CD14-positive monocyte (primary cell): Measurements from ENCODE around the gene MANSC4. TPM values are rescaled to one million over a fixed set of nuclear protein-coding genes. Genes with fewer than 3 reads are reported as not detected.
"Not testable (repeated sequence)": the region's sequence is repeated elsewhere in the genome, so short reads cannot be mapped to it uniquely, and the experiment has no call there.

Experiments
- DNase-seq, 3 donors: peaks; one replicate each; pipeline ENCODE4 v3.0.0-alpha.2; 2011 to 2022
- H2AFZ ChIP-seq: 2 replicates; pipeline ENCODE4 v1.6.0; 2012; ENCODE audit warnings: mild to moderate bottlenecking, low read depth, low read length, inconsistent platforms; ENCODE audit not compliant: insufficient read depth, poor library complexity, severe bottlenecking
- H3K27ac ChIP-seq, 2 donors: 1 replicate in 1 of 2; 2 replicates in 1 of 2; pipeline ENCODE4 v1.5.1; 2012 to 2013; ENCODE audit warnings: low read length in 2 of 2, control low read depth in 1 of 2, inconsistent platforms in 1 of 2, low read depth in 1 of 2, mild to moderate bottlenecking in 1 of 2
- H3K27me3 ChIP-seq, 2 donors: one replicate each; pipeline versions ENCODE4 v1.6.0 to v1.6.1; 2011 to 2013; ENCODE audit warnings: low read length in 2 of 2; ENCODE audit not compliant: control insufficient read depth in 2 of 2, insufficient read depth in 2 of 2
- H3K36me3 ChIP-seq, 2 donors: replicated peaks in 1 of 2; 1 replicate in 1 of 2; 2 replicates in 1 of 2; pipeline versions ENCODE4 v1.5.1 to v1.6.1; 2012 to 2013; ENCODE audit warnings: low read length in 2 of 2, control low read depth in 1 of 2, inconsistent platforms in 1 of 2, mild to moderate bottlenecking in 1 of 2; ENCODE audit not compliant: insufficient read depth in 2 of 2, control insufficient read depth in 1 of 2
- H3K4me1 ChIP-seq, 2 donors: 1 replicate in 1 of 2; 2 replicates in 1 of 2; pipeline versions ENCODE4 v1.5.1 to v1.6.1; 2012 to 2013; ENCODE audit warnings: low read length in 2 of 2, control low read depth in 1 of 2, inconsistent platforms in 1 of 2, mild to moderate bottlenecking in 1 of 2, moderate library complexity in 1 of 2; ENCODE audit not compliant: insufficient read depth in 2 of 2, control insufficient read depth in 1 of 2
- H3K4me2 ChIP-seq: replicated peaks from 2 replicates; pipeline ENCODE3; 2012; ENCODE audit warnings: low read length, moderate library complexity, mild to moderate bottlenecking; ENCODE audit not compliant: poor library complexity, severe bottlenecking; ENCODE audit errors: extremely low read depth
- H3K4me3 ChIP-seq, 3 experiments: fragments of 200-600 bp in 1 of 3; sonication (generic) in 1 of 3; replicated peaks in 1 of 3; 1 replicate in 2 of 3; 2 replicates in 1 of 3; pipeline ENCODE4 v1.5.1; 2011 to 2013; ENCODE audit warnings: low read length in 3 of 3, mild to moderate bottlenecking in 3 of 3, control low read depth in 2 of 3, low read depth in 2 of 3, inconsistent platforms in 1 of 3, moderate library complexity in 1 of 3
- H3K79me2 ChIP-seq: 2 replicates; pipeline ENCODE4 v1.6.0; 2012; ENCODE audit warnings: mild to moderate bottlenecking, control low read depth, inconsistent platforms, low read length, moderate library complexity; ENCODE audit not compliant: insufficient read depth
- H3K9ac ChIP-seq: 2 replicates; pipeline ENCODE4 v1.6.0; 2017; ENCODE audit warnings: low read length, mild to moderate bottlenecking; ENCODE audit not compliant: insufficient read depth, poor library complexity, severe bottlenecking
- H3K9me3 ChIP-seq, 2 donors: replicated peaks in 1 of 2; 1 replicate in 1 of 2; 2 replicates in 1 of 2; pipeline versions ENCODE4 v1.5.1 to v1.6.1; 2012 to 2013; ENCODE audit warnings: low read length in 2 of 2, control low read depth in 1 of 2; ENCODE audit not compliant: control insufficient read depth in 1 of 2, insufficient read depth in 1 of 2
- H4K20me1 ChIP-seq: 2 replicates; pipeline ENCODE4 v1.6.0; 2012; ENCODE audit warnings: mild to moderate bottlenecking, low read length, control low read depth, moderate library complexity; ENCODE audit not compliant: insufficient read depth
- H3K27ac Mint-ChIP-seq, 7 donors: one replicate each; pipeline ENCODE4 v1.8.0; 2020; ENCODE audit warnings: mild to moderate bottlenecking in 7 of 7, mixed read lengths in 7 of 7, moderate library complexity in 6 of 7, inconsistent platforms in 2 of 7
- H3K27me3 Mint-ChIP-seq, 3 donors: one replicate each; pipeline ENCODE4 v1.8.0; 2021 to 2022; ENCODE audit warnings: low read depth in 3 of 3, mild to moderate bottlenecking in 3 of 3, mixed read lengths in 3 of 3, moderate library complexity in 3 of 3, inconsistent platforms in 1 of 3
- H3K36me3 Mint-ChIP-seq, 2 donors: one replicate each; pipeline ENCODE4 v1.8.0; 2020; ENCODE audit warnings: mixed read lengths in 2 of 2, inconsistent platforms in 1 of 2, mild to moderate bottlenecking in 1 of 2
- H3K4me1 Mint-ChIP-seq: one replicate; pipeline ENCODE4 v1.8.0; 2020; ENCODE audit warnings: mild to moderate bottlenecking, mixed read lengths
- H3K4me3 Mint-ChIP-seq, 2 donors: one replicate each; pipeline ENCODE4 v1.8.0; 2020; ENCODE audit warnings: mild to moderate bottlenecking in 2 of 2, mixed read lengths in 2 of 2, moderate library complexity in 1 of 2
- H3K9me3 Mint-ChIP-seq, 7 donors: one replicate each; pipeline ENCODE4 v1.8.0; 2020 to 2022; ENCODE audit warnings: mixed read lengths in 7 of 7, mild to moderate bottlenecking in 6 of 7, moderate library complexity in 6 of 7, inconsistent platforms in 2 of 7
- CTCF ChIP-seq: fragments of 200-600 bp; IDR thresholded peaks from one replicate; pipeline ENCODE4 v1.8.0; 2022; ENCODE audit warnings: antibody characterized with exemption, mild to moderate bottlenecking
- WGBS: methylation state at CpG from one replicate; pipeline ENCODE4 v1.1.5; 2013; ENCODE audit warnings: missing lambda C conversion rate; ENCODE audit not compliant: insufficient coverage; 5-methylcytosine and 5-hydroxymethylcytosine counted together
- intact Hi-C, 2 donors: fragments of 100-400 bp; cut with micrococcal nuclease; formaldehyde crosslinking; loops; one replicate each; pipeline versions ENCODE4 v1.15.0 to v1.15.1; 2023
- polyA plus RNA-seq, 3 donors: library from polyadenylated mRNA; depleted of rRNA in 1 of 3; unstranded in 2 of 3; stranded (reverse) in 1 of 3; fragments of 300-500 nt in 2 of 3; fragments of >200 nt in 1 of 3; fragmentation: Illumina TruSeq in 2 of 3; gene quantifications; 1 replicate in 2 of 3; 2 replicates in 1 of 3; pipeline ENCODE4 v1.2.3, GENCODE V29; 2012 to 2021

The MANSC4 gene
- polyA plus RNA-seq, 3 donors, result not detected

- no peaks in the 10 kb centered on the region for H4K20me1 ChIP-seq
- Mint-ChIP-seq H3K27me3 (peaks cover 0 to 1% (median 0%) of the 10 kb centered on the region in 3 donors), H3K9me3 (peaks cover 0 to 1% (median 0%) of the 10 kb centered on the region in 7 donors), H3K36me3 (peaks cover 41 to 51% of the 10 kb centered on the region in 2 donors), H3K27ac (no peak overlapping the region), H3K4me3 (no peak overlapping the region), H3K4me1 (no peaks in the 10 kb centered on the region)
- no peak overlapping the region for H3K9ac ChIP-seq
- no peak overlapping the region for H2AFZ ChIP-seq
- no peaks in the 10 kb centered on the region for H3K27me3 ChIP-seq
- no peaks in the 10 kb centered on the region for H3K79me2 ChIP-seq
- WGBS, result 94% methylated on average over 14 of the region's 15 CpGs
- H3K4me1 ChIP-seq, result no peaks in the 10 kb centered on the region
- TF ChIP-seq CTCF, result no peak
- no peak overlapping the region for H3K4me2 ChIP-seq
- no peak overlapping the region for H3K27ac ChIP-seq
- DNase-seq, result no peak
- no peaks in the 10 kb centered on the region for H3K9me3 ChIP-seq
- intact Hi-C loops, result no loop called here
- H3K36me3 ChIP-seq, result peaks cover 23 to 53% of the 10 kb centered on the region in 2 donors
- H3K4me3 ChIP-seq, result no peak overlapping the region
These were observed 28.5 kb downstream of the MANSC4 start for GRCh38 chr12:27751386-27752047.

- Histone ChIP-seq H3K4me3 (no peak overlapping the region), H3K9ac (no peak overlapping the region), H3K27ac (no peak overlapping the region), H2AFZ (no peak overlapping the region), H3K9me3 (no peaks in the 10 kb centered on the region), H3K36me3 (peaks cover 23 to 66% of the 10 kb centered on the region in 2 donors), H3K4me1 (no peaks in the 10 kb centered on the region), H3K4me2 (no peak overlapping the region), H3K27me3 (no peaks in the 10 kb centered on the region), H4K20me1 (no peaks in the 10 kb centered on the region), H3K79me2 (no peaks in the 10 kb centered on the region)
- DNase-seq, result no peak
- peaks cover 0 to 2% (median 0%) of the 10 kb centered on the region in 3 donors for H3K27me3 Mint-ChIP-seq
- no peaks in the 10 kb centered on the region for H3K4me1 Mint-ChIP-seq
- H3K27ac Mint-ChIP-seq, result no peak overlapping the region
- intact Hi-C loops, result no loop called here
- H3K36me3 Mint-ChIP-seq, result peaks cover 34 to 55% of the 10 kb centered on the region in 2 donors
- TF ChIP-seq CTCF, result no peak
- peaks cover 0 to 1% (median 0%) of the 10 kb centered on the region in 7 donors for H3K9me3 Mint-ChIP-seq
- no CpG with 5 or more reads among the region's 3 CpGs for WGBS
- H3K4me3 Mint-ChIP-seq, result no peak overlapping the region
These were observed 32.8 kb downstream of the MANSC4 start for GRCh38 chr12:27747111-27747820.

GRCh38 chr12:27745734-27746133, 34.3 kb downstream of the MANSC4 start:
- H3K27me3 ChIP-seq, intact Hi-C loops, H3K4me1 Mint-ChIP-seq, DNase-seq, H3K4me3 ChIP-seq, H2AFZ ChIP-seq, H3K9me3 Mint-ChIP-seq, H3K4me2 ChIP-seq, H3K79me2 ChIP-seq, H3K4me3 Mint-ChIP-seq, H4K20me1 ChIP-seq, H3K9ac ChIP-seq, H3K9me3 ChIP-seq, H3K27ac ChIP-seq, H3K4me1 ChIP-seq, H3K27me3 Mint-ChIP-seq, H3K27ac Mint-ChIP-seq: not testable (repeated sequence)
- no CpG with 5 or more reads among the region's 1 CpG for WGBS
- peaks cover 36 to 56% of the 10 kb centered on the region in 2 donors for H3K36me3 Mint-ChIP-seq
- peaks cover 19 to 65% of the 10 kb centered on the region in 2 donors for H3K36me3 ChIP-seq
